ENCODE measurements around the gene METRN.

METRN gene

DNA sequence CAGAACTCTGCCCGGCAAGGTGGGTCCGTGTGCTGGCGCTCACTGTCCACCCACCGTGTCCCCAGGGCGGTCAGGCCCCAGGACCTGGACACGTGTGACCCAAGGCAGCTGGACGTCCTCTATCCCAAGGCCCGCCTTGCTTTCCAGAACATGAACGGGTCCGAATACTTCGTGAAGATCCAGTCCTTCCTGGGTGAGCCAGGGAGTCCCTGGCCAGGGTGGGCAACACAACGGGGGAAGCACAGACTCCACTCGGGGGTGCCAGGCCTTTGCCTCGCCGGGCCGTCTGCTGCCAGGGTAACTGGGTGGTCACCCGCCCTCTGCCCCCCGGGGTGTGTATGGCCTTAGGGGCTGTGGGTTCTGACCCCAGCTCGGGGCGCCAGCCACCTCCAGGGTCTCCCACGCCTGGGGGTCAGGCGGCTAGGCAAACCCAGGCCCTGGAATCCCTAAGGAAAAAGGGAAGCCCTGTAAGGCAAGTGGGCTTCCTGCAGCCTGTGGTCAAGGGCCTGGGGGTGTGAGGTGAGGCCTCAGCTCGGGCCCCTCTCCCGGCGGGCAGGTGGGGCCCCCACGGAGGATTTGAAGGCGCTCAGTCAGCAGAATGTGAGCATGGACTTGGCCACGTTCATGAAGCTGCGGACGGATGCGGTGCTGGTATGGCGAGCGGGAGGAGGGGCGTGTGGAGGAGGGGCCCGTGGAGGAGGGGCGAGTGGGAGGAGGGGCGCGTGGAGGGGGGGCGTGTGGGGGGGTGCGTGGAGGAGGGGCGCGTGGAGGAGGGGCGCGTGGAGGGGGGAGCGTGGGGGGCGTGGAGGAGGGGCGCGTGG lies 52.1 kb downstream of the METRN start:
- Histone ChIP-seq H3K79me1 (replicated peaks; ENCODE audit: low read length, poor library complexity, severe bottlenecking) (no peaks in the 10 kb centered on the region), H3K4me3 (ENCODE audit: insufficient read depth in 1 of 2, low read depth in 1 of 2, low read length in 2 of 2) (no peak overlapping the region), H3K36me3 (ENCODE audit: control insufficient read depth in 1 of 2, insufficient read depth in 2 of 2, low read depth in 1 of 2, low read length in 2 of 2) (no peaks in the 10 kb centered on the region), H4K91ac (ENCODE audit: low read length) (no peak overlapping the region), H3K9me3 (ENCODE audit: control insufficient read depth, low read length) (no peaks in the 10 kb centered on the region), H3K14ac (ENCODE audit: low read length in 2 of 2) (no peak overlapping the region), H2BK120ac (ENCODE audit: low read depth, low read length) (no peak overlapping the region), H3K18ac (ENCODE audit: low read depth in 1 of 2, low read length in 2 of 2) (no peak overlapping the region), H2AK5ac (ENCODE audit: low read length, severe bottlenecking) (no peak overlapping the region), H3K27me3 (ENCODE audit: control insufficient read depth in 1 of 2, insufficient read depth in 1 of 2, low read length in 2 of 2) (peaks cover 0 to 37% of the 10 kb centered on the region in 2 experiments), H3K4ac (ENCODE audit: low read depth in 1 of 2, low read length in 2 of 2) (no peak overlapping the region), H2BK12ac (ENCODE audit: low read length in 2 of 2) (no peak overlapping the region), H2BK5ac (ENCODE audit: low read depth, low read length, poor library complexity, severe bottlenecking) (no peak overlapping the region), H2AFZ (ENCODE audit: low read depth, low read length) (no peak overlapping the region), H3K9ac (ENCODE audit: low read length) (no peak overlapping the region), H3K4me2 (ENCODE audit: low read length, poor library complexity, severe bottlenecking) (no peak overlapping the region), H3K27ac (ENCODE audit: low read length, poor library complexity, severe bottlenecking) (no peak overlapping the region), H3K23ac (ENCODE audit: low read length in 2 of 2) (no peak overlapping the region), H3K4me1 (ENCODE audit: control insufficient read depth, insufficient read depth, low read depth, low read length) (peaks cover 8% of the 10 kb centered on the region), H2BK15ac (ENCODE audit: low read depth, poor library complexity, severe bottlenecking) (no peak overlapping the region), H4K8ac (ENCODE audit: low read length) (no peak overlapping the region)
- no peak for DNase-seq
- WGBS: 89% methylated on average over 30 of the region's 48 CpGs

- Histone ChIP-seq H2BK12ac (ENCODE audit: low read length in 2 of 2) (no peak overlapping the region), H3K27me3 (ENCODE audit: control insufficient read depth in 1 of 2, insufficient read depth in 1 of 2, low read length in 2 of 2) (peaks cover 0 to 29% of the 10 kb centered on the region in 2 experiments), H3K23ac (ENCODE audit: low read length in 2 of 2) (no peak overlapping the region), H2BK15ac (ENCODE audit: low read depth, poor library complexity, severe bottlenecking) (no peak overlapping the region), H4K8ac (ENCODE audit: low read length) (no peak overlapping the region), H3K9ac (ENCODE audit: low read length) (no peak overlapping the region), H3K18ac (ENCODE audit: low read depth in 1 of 2, low read length in 2 of 2) (no peak overlapping the region), H4K91ac (ENCODE audit: low read length) (no peak overlapping the region), H3K4me3 (ENCODE audit: insufficient read depth in 1 of 2, low read depth in 1 of 2, low read length in 2 of 2) (no peak overlapping the region), H3K79me1 (replicated peaks; ENCODE audit: low read length, poor library complexity, severe bottlenecking) (no peaks in the 10 kb centered on the region), H2BK5ac (ENCODE audit: low read depth, low read length, poor library complexity, severe bottlenecking) (no peak overlapping the region), H3K4me2 (ENCODE audit: low read length, poor library complexity, severe bottlenecking) (no peak overlapping the region), H3K9me3 (ENCODE audit: control insufficient read depth, low read length) (no peaks in the 10 kb centered on the region), H3K4me1 (ENCODE audit: control insufficient read depth, insufficient read depth, low read depth, low read length) (peaks cover 8% of the 10 kb centered on the region), H2AFZ (ENCODE audit: low read depth, low read length) (no peak overlapping the region), H2AK5ac (ENCODE audit: low read length, severe bottlenecking) (no peak overlapping the region), H3K27ac (ENCODE audit: low read length, poor library complexity, severe bottlenecking) (no peak overlapping the region), H3K4ac (ENCODE audit: low read depth in 1 of 2, low read length in 2 of 2) (no peak overlapping the region), H3K36me3 (ENCODE audit: control insufficient read depth in 1 of 2, insufficient read depth in 2 of 2, low read depth in 1 of 2, low read length in 2 of 2) (no peaks in the 10 kb centered on the region), H2BK120ac (ENCODE audit: low read depth, low read length) (no peak overlapping the region), H3K14ac (ENCODE audit: low read length in 2 of 2) (no peak overlapping the region)
- WGBS: 80% methylated on average over 5 of the region's 38 CpGs
- no peak for DNase-seq
These were observed 52.9 kb downstream of the METRN start for GRCh38 chr16:767743-768235.

- Histone ChIP-seq H3K9ac (ENCODE audit: low read length) (no peak overlapping the region), H3K4ac (ENCODE audit: low read depth in 1 of 2, low read length in 2 of 2) (no peak overlapping the region), H4K8ac (ENCODE audit: low read length) (no peak overlapping the region), H2BK12ac (ENCODE audit: low read length in 2 of 2) (no peak overlapping the region), H3K79me1 (replicated peaks; ENCODE audit: low read length, poor library complexity, severe bottlenecking) (no peaks in the 10 kb centered on the region), H2BK15ac (ENCODE audit: low read depth, poor library complexity, severe bottlenecking) (no peak overlapping the region), H3K9me3 (ENCODE audit: control insufficient read depth, low read length) (no peaks in the 10 kb centered on the region), H2AFZ (ENCODE audit: low read depth, low read length) (no peak overlapping the region), H4K91ac (ENCODE audit: low read length) (no peak overlapping the region), H3K27me3 (ENCODE audit: control insufficient read depth in 1 of 2, insufficient read depth in 1 of 2, low read length in 2 of 2) (peaks cover 0 to 23% of the 10 kb centered on the region in 2 experiments), H3K14ac (ENCODE audit: low read length in 2 of 2) (no peak overlapping the region), H3K4me1 (ENCODE audit: control insufficient read depth, insufficient read depth, low read depth, low read length) (peaks cover 9% of the 10 kb centered on the region), H2BK5ac (ENCODE audit: low read depth, low read length, poor library complexity, severe bottlenecking) (no peak overlapping the region), H3K18ac (ENCODE audit: low read depth in 1 of 2, low read length in 2 of 2) (no peak overlapping the region), H3K4me2 (ENCODE audit: low read length, poor library complexity, severe bottlenecking) (no peak overlapping the region), H3K36me3 (ENCODE audit: control insufficient read depth in 1 of 2, insufficient read depth in 2 of 2, low read depth in 1 of 2, low read length in 2 of 2) (no peaks in the 10 kb centered on the region), H2BK120ac (ENCODE audit: low read depth, low read length) (no peak overlapping the region), H3K27ac (ENCODE audit: low read length, poor library complexity, severe bottlenecking) (no peak overlapping the region), H3K4me3 (ENCODE audit: insufficient read depth in 1 of 2, low read depth in 1 of 2, low read length in 2 of 2) (no peak overlapping the region), H2AK5ac (ENCODE audit: low read length, severe bottlenecking) (no peak overlapping the region), H3K23ac (ENCODE audit: low read length in 2 of 2) (no peak overlapping the region)
- WGBS: 89% methylated on average over 21 of the region's 21 CpGs
- DNase-seq: no peak
These were observed 53.5 kb downstream of the METRN start for GRCh38 chr16:768428-768827.
